Retina (tissue), 1 donor: ENCODE data around the gene ARSK.

ENCODE experiments used
- DNase-seq: peaks from one replicate; pipeline ENCODE4 v3.0.0-alpha.2; 2016

The ARSK gene

GRCh38 chr5:95554647-95555548 is at the start of gene ARSK, which contains the start of gene SKIC3:
ARSK (plus strand) TSS chr5:95555101; CDS start chr5:95555279, 178 bp downstream.
SKIC3 (minus strand) TSS chr5:95554977; CDS start chr5:95547150, 7,827 bp downstream.
- peak; percentile 99 for DNase-seq

GRCh38 chr5:95508550-95508949 is 46.4 kb upstream of the ARSK start:
- DNase-seq = no peak

- DNase-seq = no peak
Observed at GRCh38 chr5:95511606-95512005, 43.3 kb upstream of the ARSK start.

GRCh38 chr5:95518417-95518816 is 36.5 kb upstream of the ARSK start:
- no peak for DNase-seq

- DNase-seq = no peak
Observed at GRCh38 chr5:95519151-95519550, 35.8 kb upstream of the ARSK start.

GRCh38 chr5:95519681-95520080 is 35.2 kb upstream of the ARSK start:
- no peak for DNase-seq

GRCh38 chr5:95520206-95520605 is 34.7 kb upstream of the ARSK start:
- no peak for DNase-seq

GRCh38 chr5:95524423-95524822 is 30.5 kb upstream of the ARSK start:
- no peak for DNase-seq

- no peak for DNase-seq
Observed at GRCh38 chr5:95526871-95527270, 28.0 kb upstream of the ARSK start.

GRCh38 chr5:95528565-95528964 is 26.3 kb upstream of the ARSK start:
- no peak for DNase-seq

GRCh38 chr5:95530416-95530815 is 24.5 kb upstream of the ARSK start:
- no peak for DNase-seq

GRCh38 chr5:95531491-95531890 is 23.4 kb upstream of the ARSK start:
- no peak for DNase-seq

- no peak for DNase-seq
Observed at GRCh38 chr5:95532415-95532814, 22.5 kb upstream of the ARSK start.

GRCh38 chr5:95533106-95533505 is 21.8 kb upstream of the ARSK start:
- DNase-seq = no peak

GRCh38 chr5:95533761-95534160 is 21.1 kb upstream of the ARSK start:
- no peak for DNase-seq

- DNase-seq = no peak
Observed at GRCh38 chr5:95537501-95537900, 17.4 kb upstream of the ARSK start.

- no peak for DNase-seq
Observed at GRCh38 chr5:95543017-95543705, 11.7 kb upstream of the ARSK start.

- DNase-seq = no peak
Observed at GRCh38 chr5:95549030-95549429, 5.9 kb upstream of the ARSK start.

GRCh38 chr5:95554331-95554646 is 612 bp upstream of the ARSK start:
- no peak for DNase-seq

GRCh38 chr5:95555553-95555952 is 652 bp downstream of the ARSK start:
- no peak for DNase-seq

- DNase-seq = no peak
Observed at GRCh38 chr5:95557841-95558240, 2.9 kb downstream of the ARSK start.

GRCh38 chr5:95562282-95562681 is 7.4 kb downstream of the ARSK start:
- no peak for DNase-seq

- DNase-seq = no peak
Observed at GRCh38 chr5:95563367-95563766, 8.5 kb downstream of the ARSK start.

GRCh38 chr5:95564450-95564849 is 9.5 kb downstream of the ARSK start:
- DNase-seq = no peak
